Spleen (tissue), 7 donors: Measurements from ENCODE around the gene GPD2.

Source experiments
- CTCF ChIP-seq, 11 experiments: fragments of 200-600 bp in 7 of 11; fragments of 450-650 bp in 4 of 11; sonication (generic) in 4 of 11; IDR thresholded peaks in 8 of 11; conservative IDR thresholded peaks in 3 of 11; 1 replicate in 7 of 11; 2 replicates in 4 of 11; pipeline versions ENCODE4 v1.4.0 to v1.8.0; 2016 to 2021; ENCODE audit warnings: antibody characterized with exemption in 11 of 11, inconsistent platforms in 4 of 11, mild to moderate bottlenecking in 1 of 11
- POLR2A ChIP-seq, 3 donors: fragments of 450-650 bp; IDR thresholded peaks; one replicate each; pipeline ENCODE4 v1.5.1; 2017; ENCODE audit warnings: antibody characterized with exemption in 3 of 3, mild to moderate bottlenecking in 1 of 3
- POLR2AphosphoS5 ChIP-seq, 3 donors: sonication (generic); formaldehyde crosslinking; IDR thresholded peaks; one replicate each; pipeline ENCODE4 v1.5.1; 2017; ENCODE audit warnings: antibody characterized with exemption in 3 of 3
- donor health status: DM: no; HTN: no; CAD: no; lungs with moderate emphysema.
- donor health status: DM: no; HTN: no; CAD: no.
- donor health status: DM: no; HTN: no; CAD: no.

GRCh38 chr2:156541229-156541628 lies 105.0 kb downstream of the GPD2 start:
- no peak for TF ChIP-seq CTCF (IDR thresholded peaks at IDR 0.05 in 8 of 11, conservative IDR thresholded peaks at IDR 0.05 in 3 of 11)
- TF ChIP-seq POLR2A (IDR thresholded peaks at IDR 0.05): no peak
- TF ChIP-seq POLR2AphosphoS5 (IDR thresholded peaks at IDR 0.05): no peak
